Measurements from ENCODE around the gene MDFIC. TPM values are rescaled to one million over a fixed set of nuclear protein-coding genes. Genes with fewer than 3 reads are reported as not detected.

The MDFIC gene
- polyA plus RNA-seq, 1 of the 3 experiments (the other 2 are of a cell fraction), result 2.8 TPM

- TF ChIP-seq CHD2 (IDR thresholded peaks at IDR 0.05; ENCODE audit: low read length, partially characterized antibody) (no peak), RAD21 (IDR thresholded peaks at IDR 0.05; ENCODE audit: low read length) (no peak), SIN3A (IDR thresholded peaks at IDR 0.05; ENCODE audit: borderline replicate concordance, low read depth, low read length) (no peak)
Measured at GRCh38 chr7:115034515-115034914, 112.6 kb downstream of the MDFIC start (continued).

- Histone ChIP-seq H3F3A (replicated peaks; ENCODE audit: insufficient read depth) (no peaks in the 10 kb centered on the region), H3K9me2 (no peaks in the 10 kb centered on the region), H4K20me1 (ENCODE audit: insufficient read depth) (no peaks in the 10 kb centered on the region), H3K27me3 (ENCODE audit: insufficient read depth) (no peaks in the 10 kb centered on the region), H2AFZ (ENCODE audit: low read depth) (no peak overlapping the region), H3K4me3 (ENCODE audit: low read depth in 2 of 2, low read length in 1 of 2) (no peak overlapping the region), H3K9ac (no peak overlapping the region), H3K4me1 (ENCODE audit: control insufficient read depth in 1 of 2, insufficient read depth in 2 of 2, low read depth in 1 of 2, low read length in 1 of 2) (no peaks in the 10 kb centered on the region), H3K4me2 (no peak overlapping the region), H3K27ac (ENCODE audit: low read depth in 2 of 2, low read length in 1 of 2) (no peak overlapping the region), H3K9me3 (no peaks in the 10 kb centered on the region), H3K36me3 (replicated peaks in 1 of 2; ENCODE audit: control insufficient read depth in 1 of 2, insufficient read depth in 2 of 2, low read length in 1 of 2) (no peaks in the 10 kb centered on the region), H3K79me2 (ENCODE audit: insufficient read depth) (no peaks in the 10 kb centered on the region)
- ChIA-PET CTCF (interaction anchor here (0.6 to 0.9 kb wide), 2 partner anchors 10 to 961 kb away, joined by 4 read pairs; no protein-coding TSS in a partner anchor), POLR2A (no interaction called here)
- 7% methylated on average over 2 of the region's 2 CpGs for WGBS (ENCODE audit: low lambda C conversion rate)
- DNase-seq, result no peak
- TF ChIP-seq EZH2phosphoT487 (IDR thresholded peaks at IDR 0.05; ENCODE audit: borderline replicate concordance, low read depth), result no peak
- TF ChIP-seq RAD21 (IDR thresholded peaks at IDR 0.05; ENCODE audit: low read length), result no peak
- no peak for TF ChIP-seq GATA2 (CRISPR knock-in tag; IDR thresholded peaks at IDR 0.05)
- TF ChIP-seq ELF1 (IDR thresholded peaks at IDR 0.05), result no peak
- no peak for TF ChIP-seq SIN3A (IDR thresholded peaks at IDR 0.05; ENCODE audit: borderline replicate concordance, low read depth, low read length)
- no peak for TF ChIP-seq RXRA (IDR thresholded peaks at IDR 0.05; ENCODE audit: borderline replicate concordance, low read depth)
Measured at GRCh38 chr7:115037128-115037802, 115.4 kb downstream of the MDFIC start.

- H3K4me2 ChIP-seq, result no peak overlapping the region
- ChIA-PET CTCF (no interaction called here), POLR2A (no interaction called here)
- no peak overlapping the region for H3K4me3 ChIP-seq (ENCODE audit: low read depth in 2 of 2, low read length in 1 of 2)
- TF ChIP-seq SIN3A (IDR thresholded peaks at IDR 0.05; ENCODE audit: borderline replicate concordance, low read depth, low read length) (no peak), RAD21 (IDR thresholded peaks at IDR 0.05; ENCODE audit: low read length) (no peak), NRF1 (IDR thresholded peaks at IDR 0.05; ENCODE audit: low read depth, low read length) (no peak), GATA2 (CRISPR knock-in tag; IDR thresholded peaks at IDR 0.05) (no peak), EZH2phosphoT487 (IDR thresholded peaks at IDR 0.05; ENCODE audit: borderline replicate concordance, low read depth) (no peak), GABPA (IDR thresholded peaks at IDR 0.05; ENCODE audit: low read depth) (no peak), NFIC (IDR thresholded peaks at IDR 0.05; ENCODE audit: borderline replicate concordance) (no peak)
- H3K27me3 ChIP-seq (ENCODE audit: insufficient read depth), result no peaks in the 10 kb centered on the region
- H3K9me3 ChIP-seq, result no peaks in the 10 kb centered on the region
- no peak overlapping the region for H2AFZ ChIP-seq (ENCODE audit: low read depth)
- H3K79me2 ChIP-seq (ENCODE audit: insufficient read depth), result no peaks in the 10 kb centered on the region
- no peaks in the 10 kb centered on the region for H3K36me3 ChIP-seq (replicated peaks in 1 of 2; ENCODE audit: control insufficient read depth in 1 of 2, insufficient read depth in 2 of 2, low read length in 1 of 2)
- H3K9me2 ChIP-seq, result no peaks in the 10 kb centered on the region
- no peak overlapping the region for H3K9ac ChIP-seq
- DNase-seq, result no peak
- 5% methylated on average over 4 of the region's 4 CpGs for WGBS (ENCODE audit: low lambda C conversion rate)
- no peaks in the 10 kb centered on the region for H4K20me1 ChIP-seq (ENCODE audit: insufficient read depth)
- no peaks in the 10 kb centered on the region for H3F3A ChIP-seq (replicated peaks; ENCODE audit: insufficient read depth)
- no peaks in the 10 kb centered on the region for H3K4me1 ChIP-seq (ENCODE audit: control insufficient read depth in 1 of 2, insufficient read depth in 2 of 2, low read depth in 1 of 2, low read length in 1 of 2)
- H3K27ac ChIP-seq (ENCODE audit: low read depth in 2 of 2, low read length in 1 of 2), result no peak overlapping the region
Measured at GRCh38 chr7:115038158-115038557, 116.3 kb downstream of the MDFIC start.
